Right lobe of liver (tissue), 6 donors: ENCODE results near the gene BHLHA15. TPM values are rescaled to one million over a fixed set of nuclear protein-coding genes. Genes with fewer than 3 reads are reported as not detected.

Source experiments
- ATAC-seq, 4 donors: fragments of 200-7000 bp; cut with Tn5 transposase; one replicate each; pipeline ENCODE4 v1.9.1; 2020; ENCODE audit warnings: mild to moderate bottlenecking in 4 of 4, moderate library complexity in 4 of 4
- DNase-seq, 3 donors: peaks; one replicate each; pipeline ENCODE4 v3.0.0-alpha.2; 2020
- H3K27ac ChIP-seq, 3 donors: fragments of 200-600 bp; one replicate each; pipeline ENCODE4 v1.8.0; 2022
- H3K27me3 ChIP-seq, 2 donors: fragments of 200-600 bp; one replicate each; pipeline ENCODE4 v1.8.0; 2022
- H3K36me3 ChIP-seq, 4 donors: fragments of 200-600 bp; sonication (generic) in 1 of 4; one replicate each; pipeline versions ENCODE4 v1.5.1 to v1.8.0; 2017 to 2022; ENCODE audit warnings: control low read depth in 1 of 4
- H3K4me1 ChIP-seq, 4 donors: fragments of 200-600 bp; sonication (generic) in 1 of 4; one replicate each; pipeline versions ENCODE4 v1.5.1 to v1.8.0; 2017 to 2022; ENCODE audit warnings: control low read depth in 1 of 4
- H3K4me3 ChIP-seq, 3 donors: fragments of 200-600 bp; one replicate each; pipeline ENCODE4 v1.8.0; 2022
- H3K9me3 ChIP-seq, 4 donors: fragments of 200-600 bp; sonication (generic) in 1 of 4; one replicate each; pipeline versions ENCODE4 v1.5.1 to v1.8.0; 2017 to 2022; ENCODE audit warnings: control low read depth in 1 of 4
- POLR2A ChIP-seq: fragments of 450-650 bp; IDR thresholded peaks from one replicate; pipeline ENCODE4 v1.6.1; 2017; ENCODE audit warnings: antibody characterized with exemption, mild to moderate bottlenecking
- whole genome bisulfite sequencing: methylation state at CpG from one replicate; pipeline ENCODE4 v1.1.6; 2018; ENCODE audit warnings: low coverage, low lambda C conversion rate; ENCODE audit not compliant: insufficient coverage; ENCODE audit errors: missing lambda C conversion rate; 5-methylcytosine and 5-hydroxymethylcytosine counted together
- intact Hi-C, 2 donors: fragments of 100-400 bp; cut with DNase I; formaldehyde crosslinking; loops; one replicate each; pipeline versions ENCODE4 v1.11.2 to v1.14.1; 2022
- total RNA-seq, 6 experiments: library from RNA; depleted of rRNA in 2 of 6; stranded (reverse); fragments of >200 nt in 2 of 6; fragmentation: NEBNext Ultra II Directional in 3 of 6; extraction: Animal tissue kit (Norgen Biotek cat#: 25700) in 3 of 6; gene quantifications; one replicate each; pipeline versions ENCODE4 v1.1.0 to v1.2.4, GENCODE V29; 2016 to 2023
- TF ChIP-seq, protein P1 (sequence below), 4 donors: fragments of 200-600 bp in 3 of 4; fragments of 450-650 bp in 1 of 4; IDR thresholded peaks; one replicate each; pipeline versions ENCODE4 v1.5.1 to v1.8.0; 2016 to 2022; ENCODE audit warnings: antibody characterized with exemption in 4 of 4, mild to moderate bottlenecking in 2 of 4
- donor health status: DM: no; HTN: yes; CAD: no.
- donor health status: DM: no; HTN: no; CAD: no.
- donor health status: DM: no; HTN: no; CAD: no.
- donor health status: DM: no; HTN: yes; CAD: no.
- donor health status: DM: no; HTN: yes; CAD: no.

The BHLHA15 gene
- total RNA-seq, 6 experiments from 2014 or later = 2.3 to 25.9 (median 5.3) TPM

DNA sequence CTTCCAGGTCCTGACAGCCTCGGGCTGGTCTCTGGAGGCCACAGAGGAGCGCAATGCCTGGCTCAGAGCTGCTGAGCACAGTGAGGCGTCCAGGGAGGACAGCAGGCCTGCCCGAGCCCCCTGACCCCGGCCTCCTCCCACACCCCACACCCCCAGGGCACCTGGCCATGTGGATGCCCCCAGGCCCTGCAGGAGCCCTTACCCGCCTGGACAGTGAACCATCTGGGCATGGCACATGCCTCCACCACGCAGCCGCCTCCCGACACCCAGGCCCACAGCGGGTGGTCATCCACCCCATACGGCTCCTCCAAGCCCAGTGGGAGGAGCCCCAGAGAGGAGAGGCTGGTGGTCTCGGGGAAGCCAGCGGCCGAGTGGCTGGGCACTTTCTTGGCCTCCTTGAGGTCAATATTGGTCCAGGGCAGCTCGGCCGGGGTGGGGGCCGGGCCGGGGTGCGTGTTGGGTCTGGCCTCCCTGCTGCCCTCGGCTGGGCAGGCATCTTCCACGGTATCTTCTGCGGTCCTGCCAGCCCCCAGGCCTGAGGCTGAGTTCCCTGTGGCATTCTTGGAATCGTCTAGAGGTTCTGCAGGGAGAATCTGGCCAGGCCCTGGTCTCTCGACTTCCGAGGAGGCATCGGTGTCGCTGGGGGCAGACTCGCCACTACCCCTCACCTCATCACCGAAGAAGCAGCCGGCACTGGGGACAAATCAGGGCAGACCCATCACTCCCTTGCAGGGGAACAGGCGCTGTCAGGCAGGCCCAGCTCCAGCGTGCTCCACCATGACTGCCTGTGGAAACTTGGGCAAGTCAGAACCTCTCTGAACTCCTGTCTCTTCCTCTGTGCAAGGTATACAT is 22.2 kb downstream of the BHLHA15 start:
- TF ChIP-seq POLR2A = no peak
- TF ChIP-seq, protein P1, sequence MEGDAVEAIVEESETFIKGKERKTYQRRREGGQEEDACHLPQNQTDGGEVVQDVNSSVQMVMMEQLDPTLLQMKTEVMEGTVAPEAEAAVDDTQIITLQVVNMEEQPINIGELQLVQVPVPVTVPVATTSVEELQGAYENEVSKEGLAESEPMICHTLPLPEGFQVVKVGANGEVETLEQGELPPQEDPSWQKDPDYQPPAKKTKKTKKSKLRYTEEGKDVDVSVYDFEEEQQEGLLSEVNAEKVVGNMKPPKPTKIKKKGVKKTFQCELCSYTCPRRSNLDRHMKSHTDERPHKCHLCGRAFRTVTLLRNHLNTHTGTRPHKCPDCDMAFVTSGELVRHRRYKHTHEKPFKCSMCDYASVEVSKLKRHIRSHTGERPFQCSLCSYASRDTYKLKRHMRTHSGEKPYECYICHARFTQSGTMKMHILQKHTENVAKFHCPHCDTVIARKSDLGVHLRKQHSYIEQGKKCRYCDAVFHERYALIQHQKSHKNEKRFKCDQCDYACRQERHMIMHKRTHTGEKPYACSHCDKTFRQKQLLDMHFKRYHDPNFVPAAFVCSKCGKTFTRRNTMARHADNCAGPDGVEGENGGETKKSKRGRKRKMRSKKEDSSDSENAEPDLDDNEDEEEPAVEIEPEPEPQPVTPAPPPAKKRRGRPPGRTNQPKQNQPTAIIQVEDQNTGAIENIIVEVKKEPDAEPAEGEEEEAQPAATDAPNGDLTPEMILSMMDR (IDR thresholded peaks at IDR 0.05) = no peak
- no peak for ATAC-seq
- DNase-seq = no peak
- H3K9me3 ChIP-seq = no peaks in the 10 kb centered on the region
- no peaks in the 10 kb centered on the region for H3K27me3 ChIP-seq
- no peaks in the 10 kb centered on the region for H3K36me3 ChIP-seq
- WGBS = no CpG with 5 or more reads among the region's 32 CpGs
- H3K27ac ChIP-seq = no peak overlapping the region
- intact Hi-C loops = no loop called here
- no peaks in the 10 kb centered on the region for H3K4me1 ChIP-seq
- H3K4me3 ChIP-seq = no peak overlapping the region

DNA sequence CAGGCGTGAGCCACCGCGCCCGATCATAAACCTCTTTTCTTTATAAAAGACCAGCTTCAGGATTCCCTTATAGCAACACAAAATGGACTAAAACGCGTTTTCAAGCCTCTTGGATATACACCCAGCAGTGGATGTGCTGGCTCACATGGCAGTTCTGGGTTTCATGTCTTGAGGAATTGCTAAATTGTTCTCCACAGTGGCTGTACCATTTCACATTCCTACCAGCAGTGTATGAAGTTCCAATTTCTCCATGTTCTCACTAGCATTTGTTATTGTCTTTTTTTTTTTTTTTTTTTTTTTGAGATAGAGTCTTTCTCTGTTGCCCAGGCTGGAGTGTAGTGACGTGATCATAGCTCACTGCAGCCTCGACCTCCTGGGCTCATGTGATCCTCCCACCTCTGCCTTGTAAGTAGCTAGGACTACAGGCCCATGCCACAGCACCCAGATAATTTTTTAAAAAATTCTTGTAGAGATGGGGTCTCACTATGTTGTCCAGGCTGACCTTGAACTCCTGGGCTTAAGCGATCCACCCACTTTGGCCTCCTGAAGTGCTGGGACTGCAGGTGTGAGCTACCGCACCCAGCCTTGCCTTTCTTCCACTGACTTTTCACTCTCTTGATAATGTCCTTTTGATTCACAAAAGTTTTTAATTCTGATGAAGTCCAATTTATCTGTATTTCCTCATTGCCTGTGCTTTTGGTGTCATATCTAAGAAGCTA is 23.3 kb downstream of the BHLHA15 start:
- DNase-seq = no peak
- no peaks in the 10 kb centered on the region for H3K27me3 ChIP-seq
- H3K4me3 ChIP-seq = no peak overlapping the region
- H3K36me3 ChIP-seq = peaks cover 0 to 3% (median 0%) of the 10 kb centered on the region in 4 donors
- no peak for ATAC-seq
- 93% methylated on average over 9 of the region's 10 CpGs for WGBS
- no peak overlapping the region for H3K27ac ChIP-seq
- no peaks in the 10 kb centered on the region for H3K9me3 ChIP-seq
- no peaks in the 10 kb centered on the region for H3K4me1 ChIP-seq
- intact Hi-C loops = no loop called here
- TF ChIP-seq, protein P1 (IDR thresholded peaks at IDR 0.05) = no peak
- no peak for TF ChIP-seq POLR2A

GRCh38 chr7:98235901-98236300 is 24.7 kb downstream of the BHLHA15 start:
- intact Hi-C loops = no loop called here
- H3K27me3 ChIP-seq = no peaks in the 10 kb centered on the region
- H3K9me3 ChIP-seq = no peaks in the 10 kb centered on the region
- H3K36me3 ChIP-seq = peaks cover 0 to 8% (median 0%) of the 10 kb centered on the region in 4 donors
- WGBS = 80% methylated on average over 3 of the region's 11 CpGs
- no peak for ATAC-seq
- no peak overlapping the region for H3K27ac ChIP-seq
- H3K4me1 ChIP-seq = no peaks in the 10 kb centered on the region
- H3K4me3 ChIP-seq = no peak overlapping the region
- DNase-seq = peak in 1 of 3 donors; percentile 40
- TF ChIP-seq POLR2A = no peak
- TF ChIP-seq, protein P1 (IDR thresholded peaks at IDR 0.05) = no peak

DNA sequence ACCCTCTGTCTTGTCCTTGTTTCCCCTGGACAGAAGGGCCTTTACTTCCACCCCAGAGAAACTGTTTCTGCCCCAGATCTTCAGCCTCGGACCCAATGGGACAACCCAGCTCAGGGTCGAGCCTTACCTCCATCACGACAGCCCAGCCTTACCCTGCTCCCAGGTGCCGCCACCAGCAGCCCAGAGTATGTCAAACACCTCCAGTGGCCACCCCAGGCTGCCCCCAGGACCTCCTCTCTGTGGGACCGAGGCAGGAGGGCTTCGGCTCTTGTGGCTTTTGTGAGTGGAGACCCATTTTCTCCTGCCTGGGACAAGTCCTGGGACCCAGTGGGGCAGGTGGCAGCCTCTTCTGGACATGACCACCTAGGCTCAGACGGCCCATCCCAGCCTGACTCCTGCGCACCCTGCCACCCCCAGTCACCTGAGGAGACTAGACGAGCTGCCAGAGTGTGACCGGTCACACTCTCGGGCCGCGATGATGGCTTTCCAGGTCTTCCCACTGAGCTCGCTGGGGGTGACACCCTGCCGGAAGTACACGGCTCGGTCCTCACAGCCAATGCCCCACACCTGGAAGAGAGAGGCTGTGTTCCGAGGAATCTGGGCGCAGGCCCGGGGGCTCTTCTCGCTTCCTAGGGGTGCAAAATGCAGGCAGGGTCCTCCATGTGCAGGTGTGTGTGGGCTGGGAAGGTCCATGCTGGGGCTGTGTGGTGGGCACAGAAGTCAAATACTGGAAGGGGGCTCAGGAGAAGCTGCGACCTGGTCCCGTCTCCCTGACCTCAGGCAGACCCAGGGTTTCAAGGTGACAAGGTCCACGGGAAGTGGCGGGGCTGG is 25.3 kb downstream of the BHLHA15 start:
- ATAC-seq (no peak), DNase-seq (peak in 1 of 3 donors; percentile 42)
- Histone ChIP-seq H3K27me3 (no peaks in the 10 kb centered on the region), H3K9me3 (no peaks in the 10 kb centered on the region), H3K4me3 (no peak overlapping the region), H3K27ac (no peak overlapping the region), H3K36me3 (peaks cover 0 to 10% (median 0%) of the 10 kb centered on the region in 4 donors), H3K4me1 (no peaks in the 10 kb centered on the region)
- TF ChIP-seq, protein P1 (IDR thresholded peaks at IDR 0.05) = no peak
- no peak for TF ChIP-seq POLR2A
- 92% methylated on average over 7 of the region's 25 CpGs for WGBS
- intact Hi-C loops = no loop called here
